ENCODE data around the gene PEX26.
"Not testable (repeated sequence)": the region's sequence is repeated elsewhere in the genome, so short reads cannot be mapped to it uniquely, and the experiment has no call there.

PEX26 gene

GRCh38 chr22:18077639-18078328 is at the start of gene PEX26:
TSS of gene PEX26 (plus strand) at chr22:18077990. CDS start at chr22:18078377, 387 bp downstream.
- peaks cover 9 to 40% (median 37%) of the 10 kb centered on the region in 5 donors for H3K4me1 ChIP-seq (ENCODE audit: control insufficient read depth in 5 of 5, insufficient read depth in 5 of 5, low read length in 5 of 5)
- peak within 1 kb of the TSS; percentile 71 for H3K27ac ChIP-seq (ENCODE audit: low read depth, low read length)
- H3K36me3 ChIP-seq (ENCODE audit: control insufficient read depth in 5 of 5, insufficient read depth in 5 of 5, low read length in 5 of 5), result peaks cover 15 to 30% (median 24%) of the 10 kb centered on the region in 5 donors
- H3K9ac ChIP-seq (ENCODE audit: low read length in 5 of 5), result peak within 1 kb of the TSS; percentile 85 to 99 (median 96)
- no peaks in the 10 kb centered on the region for H3K27me3 ChIP-seq (ENCODE audit: control insufficient read depth in 5 of 5, insufficient read depth in 4 of 5, low read length in 5 of 5)
- H3K9me3 ChIP-seq (ENCODE audit: control insufficient read depth in 5 of 5, low read length in 5 of 5), result no peaks in the 10 kb centered on the region
- peak within 1 kb of the TSS; percentile 91 to 99 (median 97) for H3K4me3 ChIP-seq (ENCODE audit: low read depth in 1 of 5, low read length in 5 of 5)

- Histone ChIP-seq H3K4me1 (ENCODE audit: control insufficient read depth in 5 of 5, insufficient read depth in 5 of 5, low read length in 5 of 5) (peaks cover 5 to 27% (median 20%) of the 10 kb centered on the region in 5 donors), H3K9ac (ENCODE audit: low read length in 5 of 5) (no peak overlapping the region), H3K9me3 (ENCODE audit: control insufficient read depth in 5 of 5, low read length in 5 of 5) (no peaks in the 10 kb centered on the region), H3K27me3 (ENCODE audit: control insufficient read depth in 5 of 5, insufficient read depth in 4 of 5, low read length in 5 of 5) (no peaks in the 10 kb centered on the region), H3K36me3 (ENCODE audit: control insufficient read depth in 5 of 5, insufficient read depth in 5 of 5, low read length in 5 of 5) (no peaks in the 10 kb centered on the region), H3K4me3 (ENCODE audit: low read depth in 1 of 5, low read length in 5 of 5) (no peak overlapping the region), H3K27ac (ENCODE audit: low read depth, low read length) (no peak overlapping the region)
Observed at GRCh38 chr22:18028817-18029527, 48.8 kb upstream of the PEX26 start.

DNA sequence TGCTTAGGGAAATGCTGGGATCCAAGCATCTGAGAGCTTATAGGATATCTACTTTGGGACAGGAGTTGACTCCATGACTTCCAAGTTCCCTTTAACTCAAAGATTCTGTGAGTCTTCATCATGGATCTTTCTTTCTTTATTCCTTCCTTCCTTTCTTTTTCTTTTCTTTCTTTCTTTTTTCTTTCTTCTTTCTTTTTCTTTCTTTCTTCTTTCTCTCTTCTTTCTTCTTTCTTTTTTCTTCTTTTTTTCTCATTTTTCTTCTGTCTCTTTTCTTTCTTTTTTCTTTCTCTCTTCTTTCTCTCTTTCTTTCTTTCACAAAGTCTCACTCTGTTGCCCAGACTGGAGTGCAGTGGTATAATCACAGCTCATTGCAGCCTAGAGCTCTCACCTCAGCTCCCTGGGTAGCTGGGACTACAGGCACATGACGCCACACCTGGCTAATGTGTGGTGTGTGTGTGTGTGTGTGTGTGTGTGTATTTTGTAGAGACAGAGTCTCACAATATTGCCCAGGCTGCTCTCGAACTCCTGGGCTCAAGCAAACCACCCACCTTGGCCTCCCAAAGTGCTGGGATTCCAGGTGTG is 48.0 kb upstream of the PEX26 start:
- Histone ChIP-seq H3K36me3 (ENCODE audit: control insufficient read depth in 5 of 5, insufficient read depth in 5 of 5, low read length in 5 of 5) (no peaks in the 10 kb centered on the region), H3K27me3 (ENCODE audit: control insufficient read depth in 5 of 5, insufficient read depth in 4 of 5, low read length in 5 of 5) (no peaks in the 10 kb centered on the region), H3K4me3 (ENCODE audit: low read depth in 1 of 5, low read length in 5 of 5) (no peak overlapping the region), H3K9ac (ENCODE audit: low read length in 5 of 5) (no peak overlapping the region), H3K27ac (ENCODE audit: low read depth, low read length) (no peak overlapping the region), H3K9me3 (ENCODE audit: control insufficient read depth in 5 of 5, low read length in 5 of 5) (no peaks in the 10 kb centered on the region), H3K4me1 (ENCODE audit: control insufficient read depth in 5 of 5, insufficient read depth in 5 of 5, low read length in 5 of 5) (peaks cover 2 to 26% (median 17%) of the 10 kb centered on the region in 5 donors)

- H3K36me3 ChIP-seq (ENCODE audit: control insufficient read depth in 5 of 5, insufficient read depth in 5 of 5, low read length in 5 of 5), result no peaks in the 10 kb centered on the region
- H3K9me3 ChIP-seq (ENCODE audit: control insufficient read depth in 5 of 5, low read length in 5 of 5), result no peaks in the 10 kb centered on the region
- H3K4me1 ChIP-seq (ENCODE audit: control insufficient read depth in 5 of 5, insufficient read depth in 5 of 5, low read length in 5 of 5), result peaks cover 2 to 38% (median 25%) of the 10 kb centered on the region in 5 donors
- no peak overlapping the region for H3K9ac ChIP-seq (ENCODE audit: low read length in 5 of 5)
- H3K27me3 ChIP-seq (ENCODE audit: control insufficient read depth in 5 of 5, insufficient read depth in 4 of 5, low read length in 5 of 5), result no peaks in the 10 kb centered on the region
- no peak overlapping the region for H3K27ac ChIP-seq (ENCODE audit: low read depth, low read length)
- no peak overlapping the region for H3K4me3 ChIP-seq (ENCODE audit: low read depth in 1 of 5, low read length in 5 of 5)
Observed at GRCh38 chr22:18031695-18032454, 45.9 kb upstream of the PEX26 start.

DNA sequence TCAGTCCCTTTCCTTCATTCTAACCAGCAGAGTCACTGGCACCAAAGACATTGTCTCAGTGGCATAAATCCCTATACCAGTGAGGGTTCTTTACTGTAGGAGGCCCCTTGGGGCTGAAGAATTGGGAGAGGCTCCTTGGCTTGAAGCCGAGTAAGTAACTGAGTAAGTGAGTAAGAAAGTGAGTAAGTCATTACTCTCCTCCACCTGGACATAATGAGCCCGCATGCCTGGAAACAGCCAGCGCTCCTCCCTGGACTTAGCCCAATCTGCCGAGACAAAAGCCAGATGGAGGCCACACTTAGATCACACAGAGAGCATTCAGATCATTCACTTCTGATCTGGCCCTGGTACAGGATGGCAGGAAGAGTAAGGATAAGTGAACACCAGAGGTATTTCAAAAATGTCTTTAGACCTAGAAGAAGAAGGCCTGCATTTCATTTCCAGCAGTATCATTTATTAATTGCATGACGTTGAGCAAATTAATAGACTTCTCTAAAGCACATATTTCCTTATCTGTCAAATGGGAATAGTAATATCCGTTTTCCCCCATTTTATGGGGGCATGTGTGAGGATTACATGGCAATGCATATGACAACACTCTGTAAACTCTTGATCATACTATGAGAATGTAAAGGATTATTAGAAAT is 45.2 kb upstream of the PEX26 start:
- H3K9me3 ChIP-seq (ENCODE audit: control insufficient read depth in 5 of 5, low read length in 5 of 5), result no peaks in the 10 kb centered on the region
- peaks cover 2 to 38% (median 25%) of the 10 kb centered on the region in 5 donors for H3K4me1 ChIP-seq (ENCODE audit: control insufficient read depth in 5 of 5, insufficient read depth in 5 of 5, low read length in 5 of 5)
- H3K9ac ChIP-seq (ENCODE audit: low read length in 5 of 5), result no peak overlapping the region
- H3K27ac ChIP-seq (ENCODE audit: low read depth, low read length), result no peak overlapping the region
- no peak overlapping the region for H3K4me3 ChIP-seq (ENCODE audit: low read depth in 1 of 5, low read length in 5 of 5)
- H3K27me3 ChIP-seq (ENCODE audit: control insufficient read depth in 5 of 5, insufficient read depth in 4 of 5, low read length in 5 of 5), result no peaks in the 10 kb centered on the region
- no peaks in the 10 kb centered on the region for H3K36me3 ChIP-seq (ENCODE audit: control insufficient read depth in 5 of 5, insufficient read depth in 5 of 5, low read length in 5 of 5)

- H3K9ac ChIP-seq (ENCODE audit: low read length in 5 of 5), result peak overlapping the region in 1 of 5 donors; percentile 5
- H3K36me3 ChIP-seq (ENCODE audit: control insufficient read depth in 5 of 5, insufficient read depth in 5 of 5, low read length in 5 of 5), result no peaks in the 10 kb centered on the region
- H3K4me1 ChIP-seq (ENCODE audit: control insufficient read depth in 5 of 5, insufficient read depth in 5 of 5, low read length in 5 of 5), result peaks cover 2 to 38% (median 25%) of the 10 kb centered on the region in 5 donors
- H3K27me3 ChIP-seq (ENCODE audit: control insufficient read depth in 5 of 5, insufficient read depth in 4 of 5, low read length in 5 of 5), result no peaks in the 10 kb centered on the region
- H3K27ac ChIP-seq (ENCODE audit: low read depth, low read length), result peak overlapping the region; percentile 63
- H3K4me3 ChIP-seq (ENCODE audit: low read depth in 1 of 5, low read length in 5 of 5), result no peak overlapping the region
- H3K9me3 ChIP-seq (ENCODE audit: control insufficient read depth in 5 of 5, low read length in 5 of 5), result no peaks in the 10 kb centered on the region
Observed at GRCh38 chr22:18033204-18033998, 44.4 kb upstream of the PEX26 start.

GRCh38 chr22:18034076-18034475 is 43.7 kb upstream of the PEX26 start:
- peak overlapping the region in 1 of 5 donors; percentile 5 for H3K9ac ChIP-seq (ENCODE audit: low read length in 5 of 5)

DNA sequence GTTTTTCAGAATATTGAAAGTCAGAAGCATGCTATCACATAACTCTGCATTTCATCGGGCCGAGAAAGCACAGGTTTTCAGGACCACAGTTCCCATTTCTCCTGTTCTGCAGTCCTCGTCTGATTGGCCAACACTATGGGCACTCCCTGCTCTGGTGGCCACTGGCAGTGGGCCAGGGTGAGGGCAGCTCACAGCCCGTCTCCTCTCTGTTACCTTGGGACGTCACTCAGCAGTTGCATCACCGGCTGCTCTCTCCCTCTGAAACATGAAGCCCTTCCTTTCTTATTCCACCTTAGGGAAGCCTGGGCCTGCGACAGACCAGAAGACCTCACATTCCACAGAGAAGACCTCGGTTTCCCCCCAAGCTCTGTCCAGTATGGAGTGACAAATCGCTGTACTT is 42.0 kb upstream of the PEX26 start:
- Histone ChIP-seq H3K4me3 (ENCODE audit: low read depth in 1 of 5, low read length in 5 of 5) (no peak overlapping the region), H3K27me3 (ENCODE audit: control insufficient read depth in 5 of 5, insufficient read depth in 4 of 5, low read length in 5 of 5) (no peaks in the 10 kb centered on the region), H3K27ac (ENCODE audit: low read depth, low read length) (no peak overlapping the region), H3K9ac (ENCODE audit: low read length in 5 of 5) (peak overlapping the region in 1 of 5 donors; percentile 45), H3K4me1 (ENCODE audit: control insufficient read depth in 5 of 5, insufficient read depth in 5 of 5, low read length in 5 of 5) (peaks cover 2 to 47% (median 25%) of the 10 kb centered on the region in 5 donors), H3K36me3 (ENCODE audit: control insufficient read depth in 5 of 5, insufficient read depth in 5 of 5, low read length in 5 of 5) (no peaks in the 10 kb centered on the region), H3K9me3 (ENCODE audit: control insufficient read depth in 5 of 5, low read length in 5 of 5) (no peaks in the 10 kb centered on the region)

More at GRCh38 chr22:18034076-18034475, 43.7 kb upstream of the PEX26 start:
- Histone ChIP-seq H3K4me3 (ENCODE audit: low read depth in 1 of 5, low read length in 5 of 5) (no peak overlapping the region), H3K27me3 (ENCODE audit: control insufficient read depth in 5 of 5, insufficient read depth in 4 of 5, low read length in 5 of 5) (no peaks in the 10 kb centered on the region), H3K9me3 (ENCODE audit: control insufficient read depth in 5 of 5, low read length in 5 of 5) (no peaks in the 10 kb centered on the region), H3K27ac (ENCODE audit: low read depth, low read length) (peak overlapping the region; percentile 63), H3K4me1 (ENCODE audit: control insufficient read depth in 5 of 5, insufficient read depth in 5 of 5, low read length in 5 of 5) (peaks cover 2 to 38% (median 25%) of the 10 kb centered on the region in 5 donors), H3K36me3 (ENCODE audit: control insufficient read depth in 5 of 5, insufficient read depth in 5 of 5, low read length in 5 of 5) (no peaks in the 10 kb centered on the region)

DNA sequence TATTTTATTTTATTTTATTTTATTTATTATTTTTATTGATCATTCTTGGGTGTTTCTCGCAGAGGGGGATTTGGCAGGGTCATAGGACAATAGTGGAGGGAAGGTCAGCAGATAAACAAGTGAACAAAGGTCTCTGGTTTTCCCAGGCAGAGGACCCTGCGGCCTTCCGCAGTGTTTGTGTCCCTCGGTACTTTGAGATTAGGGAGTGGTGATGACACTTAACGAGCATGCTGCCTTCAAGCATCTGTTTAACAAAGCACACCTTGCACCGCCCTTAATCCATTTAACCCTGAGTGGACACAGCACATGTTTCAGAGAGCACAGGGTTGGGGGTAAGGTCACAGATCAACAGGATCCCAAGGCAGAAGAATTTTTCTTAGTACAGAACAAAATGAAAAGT is 36.9 kb upstream of the PEX26 start:
- H3K4me3 ChIP-seq (ENCODE audit: low read depth in 1 of 5, low read length in 5 of 5); H3K36me3 ChIP-seq (ENCODE audit: control insufficient read depth in 5 of 5, insufficient read depth in 5 of 5, low read length in 5 of 5); H3K9ac ChIP-seq (ENCODE audit: low read length in 5 of 5); H3K27me3 ChIP-seq (ENCODE audit: control insufficient read depth in 5 of 5, insufficient read depth in 4 of 5, low read length in 5 of 5); H3K9me3 ChIP-seq (ENCODE audit: control insufficient read depth in 5 of 5, low read length in 5 of 5); H3K27ac ChIP-seq (ENCODE audit: low read depth, low read length): not testable (repeated sequence)
- H3K4me1 ChIP-seq (ENCODE audit: control insufficient read depth in 5 of 5, insufficient read depth in 5 of 5, low read length in 5 of 5), result peaks cover 2 to 46% (median 36%) of the 10 kb centered on the region in 5 donors
